ENCODE measurements around the gene APOB. TPM values are rescaled to one million over a fixed set of nuclear protein-coding genes. Genes with fewer than 3 reads are reported as not detected.

Gene APOB
- total RNA-seq, 4 donors from 2014 or later, result 0.05 to 8.8 (median 2.3) TPM

DNA sequence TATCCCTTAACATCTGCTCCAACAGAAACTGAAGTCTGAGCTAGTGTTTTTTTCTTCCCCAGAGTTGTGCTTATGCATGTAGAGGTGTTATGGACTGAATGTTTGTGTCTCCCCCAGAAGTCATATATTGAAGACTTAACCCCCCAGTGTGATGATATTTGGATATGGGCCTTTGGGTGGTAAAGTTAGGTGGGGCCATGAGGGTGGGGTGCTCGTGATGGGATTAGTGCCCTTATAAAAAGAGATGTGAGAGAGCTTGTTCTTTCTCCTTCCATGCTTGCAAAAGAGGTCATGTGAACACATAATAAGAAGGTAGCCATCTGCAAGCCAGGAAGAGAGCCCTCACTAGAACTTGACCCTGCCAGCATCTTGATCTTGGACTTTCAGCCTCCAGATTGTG lies 34.4 kb upstream of the APOB start:
- in situ Hi-C loops (cut with MboI; ENCODE audit: low sequenced_read_pairs in 4 of 4), result no loop called here
- intact Hi-C loops (cut with DNase I; ENCODE audit: low total_unique reads), result no loop called here

DNA sequence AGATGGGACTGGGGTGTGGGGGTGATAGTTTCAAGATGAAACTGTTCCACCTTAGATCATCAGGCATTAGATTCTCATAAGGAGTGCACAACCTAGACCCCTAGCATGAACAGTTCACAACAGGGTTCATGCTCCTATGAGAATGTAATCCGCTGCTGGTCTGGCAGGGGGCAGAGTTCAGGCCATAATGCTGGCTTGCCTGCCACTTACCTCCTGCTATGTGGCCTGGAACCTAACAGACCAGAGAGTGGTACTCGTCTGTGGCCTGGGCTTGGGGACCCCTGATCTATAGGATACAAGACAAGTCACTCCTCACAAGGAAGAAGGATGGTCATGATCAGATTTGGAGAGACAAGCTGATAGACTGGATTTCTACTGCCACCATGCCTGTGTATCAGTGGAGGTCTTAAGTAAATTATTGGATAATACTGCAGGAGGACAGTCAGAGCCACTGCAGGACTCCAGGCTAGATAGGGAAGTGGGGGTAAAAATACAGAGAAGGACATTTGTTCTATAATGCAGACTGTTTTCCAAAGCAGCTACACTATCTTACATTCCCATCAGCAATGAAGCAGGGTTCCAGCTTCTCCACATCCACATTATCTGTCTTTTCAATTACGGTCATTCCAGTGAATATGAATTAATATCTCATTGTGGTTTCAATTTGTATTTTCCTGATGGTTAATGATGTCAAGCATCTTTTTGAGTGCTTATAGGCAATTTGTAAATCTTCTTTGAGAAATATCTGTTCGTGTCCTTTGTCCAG lies 28.8 kb upstream of the APOB start:
- Histone ChIP-seq H3K27me3 (no peaks in the 10 kb centered on the region), H3K36me3 (no peaks in the 10 kb centered on the region), H3K9me3 (no peaks in the 10 kb centered on the region), H3K4me1 (no peaks in the 10 kb centered on the region), H3K27ac (no peak overlapping the region), H3K4me3 (no peak overlapping the region)
- ATAC-seq, result no peak
- in situ Hi-C loops (cut with MboI; ENCODE audit: low sequenced_read_pairs in 4 of 4) (no loop called here), intact Hi-C loops (cut with DNase I; ENCODE audit: low total_unique reads) (no loop called here)
- TF ChIP-seq CTCF (IDR thresholded peaks at IDR 0.05 in 4 of 5, conservative IDR thresholded peaks at IDR 0.05 in 1 of 5), result no peak
- no peak for TF ChIP-seq POLR2A (IDR thresholded peaks at IDR 0.05)
- no peak for DNase-seq

More for the DNA sequence above, 34.4 kb upstream of the APOB start:
- H3K27me3 ChIP-seq, result no peaks in the 10 kb centered on the region
- DNase-seq (no peak), ATAC-seq (no peak)
- TF ChIP-seq POLR2A (IDR thresholded peaks at IDR 0.05) (no peak), CTCF (IDR thresholded peaks at IDR 0.05 in 4 of 5, conservative IDR thresholded peaks at IDR 0.05 in 1 of 5) (no peak)
- no peak overlapping the region for H3K4me3 ChIP-seq
- H3K4me1 ChIP-seq, result no peaks in the 10 kb centered on the region
- no peak overlapping the region for H3K27ac ChIP-seq
- no peaks in the 10 kb centered on the region for H3K9me3 ChIP-seq
- no peaks in the 10 kb centered on the region for H3K36me3 ChIP-seq

DNA sequence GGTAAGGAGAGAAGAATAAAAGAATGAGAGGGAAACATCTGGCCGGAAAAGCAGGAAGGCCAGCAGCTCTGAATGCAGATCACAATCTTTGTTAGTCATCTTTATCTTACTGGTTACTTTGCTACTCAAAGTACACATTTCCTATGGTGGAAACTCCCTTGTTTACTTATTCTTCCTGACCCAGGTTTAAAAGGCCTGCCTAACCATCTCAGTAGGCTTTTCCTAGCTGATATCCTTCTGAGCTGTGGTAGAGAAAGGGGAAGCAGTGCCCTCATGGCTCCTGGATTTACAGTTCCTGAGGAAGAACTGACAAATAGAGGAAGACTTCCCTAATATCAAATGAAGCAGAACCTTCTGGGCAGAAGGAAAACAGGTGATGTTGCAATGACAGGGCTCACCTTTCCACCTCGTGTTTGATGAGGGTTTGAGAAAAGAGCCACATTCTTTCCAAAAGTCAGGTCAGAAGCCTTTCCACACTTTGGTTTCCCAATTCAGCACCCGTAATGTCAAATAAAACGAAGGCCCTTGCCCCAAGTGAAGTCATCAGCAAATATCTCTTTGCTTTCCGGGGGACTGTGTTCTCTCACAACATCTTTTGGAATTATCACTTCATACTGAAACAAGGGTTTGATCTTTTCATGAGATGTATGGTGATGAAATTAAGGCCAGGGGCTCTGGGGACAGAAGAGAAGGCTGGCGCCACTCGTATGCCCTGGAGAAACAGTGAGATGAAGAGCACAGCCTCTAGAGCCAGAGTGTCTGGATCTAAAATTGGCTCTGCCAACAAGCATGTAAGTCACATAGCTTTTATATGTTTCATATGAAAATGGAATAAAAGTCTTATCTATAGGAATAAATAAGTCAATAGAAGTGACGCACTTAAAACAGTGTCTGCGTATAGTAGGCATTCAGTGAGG lies 26.7 kb upstream of the APOB start:
- no peak for ATAC-seq
- intact Hi-C loops (cut with DNase I; ENCODE audit: low total_unique reads), result no loop called here
- in situ Hi-C loops (cut with MboI; ENCODE audit: low sequenced_read_pairs in 4 of 4), result no loop called here

GRCh38 chr2:21069746-21070340 lies 26.0 kb upstream of the APOB start:
- in situ Hi-C loops (cut with MboI; ENCODE audit: low sequenced_read_pairs in 4 of 4), result no loop called here
- intact Hi-C loops (cut with DNase I; ENCODE audit: low total_unique reads), result no loop called here
- no peak for ATAC-seq
- Histone ChIP-seq H3K36me3 (no peaks in the 10 kb centered on the region), H3K9me3 (no peaks in the 10 kb centered on the region), H3K4me3 (no peak overlapping the region), H3K27me3 (no peaks in the 10 kb centered on the region), H3K4me1 (no peaks in the 10 kb centered on the region), H3K27ac (no peak overlapping the region)
- DNase-seq, result no peak
- TF ChIP-seq CTCF (IDR thresholded peaks at IDR 0.05 in 4 of 5, conservative IDR thresholded peaks at IDR 0.05 in 1 of 5) (no peak), POLR2A (IDR thresholded peaks at IDR 0.05) (no peak)

More for the DNA sequence above, 26.7 kb upstream of the APOB start:
- H3K4me3 ChIP-seq, result no peak overlapping the region
- no peaks in the 10 kb centered on the region for H3K9me3 ChIP-seq
- H3K27ac ChIP-seq, result no peak overlapping the region
- no peaks in the 10 kb centered on the region for H3K27me3 ChIP-seq
- no peaks in the 10 kb centered on the region for H3K36me3 ChIP-seq
- TF ChIP-seq POLR2A (IDR thresholded peaks at IDR 0.05), result no peak
- TF ChIP-seq CTCF (IDR thresholded peaks at IDR 0.05 in 4 of 5, conservative IDR thresholded peaks at IDR 0.05 in 1 of 5), result no peak
- H3K4me1 ChIP-seq, result no peaks in the 10 kb centered on the region
- no peak for DNase-seq

Data from gastrocnemius medialis (tissue), 4 donors.